Ishikawa (cell line): ENCODE data around the gene STOM.

Experiments used
- CEBPB ChIP-seq: IDR thresholded peaks from 2 replicates; pipeline ENCODE4 v1.6.1; 2012
- CREB1 ChIP-seq: IDR thresholded peaks from 2 replicates; pipeline ENCODE4 v1.6.1; 2012; ENCODE audit warnings: low read depth
- EGR1 ChIP-seq: IDR thresholded peaks from 2 replicates; pipeline ENCODE4 v1.6.1; 2012
- EP300 ChIP-seq: IDR thresholded peaks from 2 replicates; pipeline ENCODE4 v1.6.1; 2012; ENCODE audit warnings: borderline replicate concordance
- FOXM1 ChIP-seq: IDR thresholded peaks from 2 replicates; pipeline ENCODE4 v1.6.1; 2012; ENCODE audit warnings: low read depth, borderline replicate concordance
- NFIC ChIP-seq: IDR thresholded peaks from 2 replicates; pipeline ENCODE4 v1.6.1; 2012
- RAD21 ChIP-seq: IDR thresholded peaks from 2 replicates; pipeline ENCODE4 v1.6.1; 2012; ENCODE audit warnings: low read depth
- TAF1 ChIP-seq: IDR thresholded peaks from 2 replicates; pipeline ENCODE4 v1.6.1; 2012; ENCODE audit warnings: low read depth, mild to moderate bottlenecking
- TCF12 ChIP-seq: IDR thresholded peaks from 2 replicates; pipeline ENCODE4 v1.6.1; 2012; ENCODE audit warnings: low read depth
- TEAD4 ChIP-seq: IDR thresholded peaks from 2 replicates; pipeline ENCODE4 v1.6.1; 2012
- YY1 ChIP-seq: IDR thresholded peaks from 2 replicates; pipeline ENCODE4 v1.6.1; 2012; ENCODE audit warnings: low read depth
- ZBTB7A ChIP-seq: IDR thresholded peaks from 2 replicates; pipeline ENCODE4 v1.6.1; 2012; ENCODE audit warnings: low read depth
- TF ChIP-seq, protein P1 (sequence below): IDR thresholded peaks from 2 replicates; pipeline ENCODE4 v1.6.1; 2012; ENCODE audit warnings: low read depth, mild to moderate bottlenecking
- TF ChIP-seq, protein P2 (sequence below): IDR thresholded peaks from 2 replicates; pipeline ENCODE4 v1.6.1; 2012
- TF ChIP-seq, protein P3 (sequence below): IDR thresholded peaks from 2 replicates; pipeline ENCODE4 v1.6.1; 2012

Gene STOM

DNA sequence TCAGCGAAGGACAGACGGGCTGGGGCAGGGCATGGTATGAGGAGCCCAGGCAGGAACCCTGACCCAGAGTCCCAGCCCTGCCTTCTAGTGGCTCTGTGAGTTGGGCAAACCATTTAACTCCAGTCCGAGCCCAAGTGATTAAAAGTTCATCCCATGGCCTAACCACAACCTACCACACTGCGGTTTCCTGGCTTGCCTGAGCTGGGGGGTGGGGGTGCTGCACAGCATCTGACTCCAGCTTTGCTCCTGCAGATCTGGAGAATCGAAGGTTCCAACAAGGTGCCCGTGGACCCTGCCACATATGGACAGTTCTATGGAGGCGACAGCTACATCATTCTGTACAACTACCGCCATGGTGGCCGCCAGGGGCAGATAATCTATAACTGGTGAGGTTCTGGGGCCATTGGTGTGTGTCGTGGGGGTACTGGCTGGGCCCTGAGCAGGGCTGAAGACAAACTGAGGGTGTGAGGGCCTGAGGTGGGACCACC is 49.0 kb downstream of the STOM start:
- TF ChIP-seq CEBPB = no peak
- no peak for TF ChIP-seq CREB1
- no peak for TF ChIP-seq YY1
- no peak for TF ChIP-seq EGR1
- TF ChIP-seq NFIC = no peak
- TF ChIP-seq TEAD4 = no peak
- no peak for TF ChIP-seq ZBTB7A
- no peak for TF ChIP-seq EP300
- TF ChIP-seq, protein P1, sequence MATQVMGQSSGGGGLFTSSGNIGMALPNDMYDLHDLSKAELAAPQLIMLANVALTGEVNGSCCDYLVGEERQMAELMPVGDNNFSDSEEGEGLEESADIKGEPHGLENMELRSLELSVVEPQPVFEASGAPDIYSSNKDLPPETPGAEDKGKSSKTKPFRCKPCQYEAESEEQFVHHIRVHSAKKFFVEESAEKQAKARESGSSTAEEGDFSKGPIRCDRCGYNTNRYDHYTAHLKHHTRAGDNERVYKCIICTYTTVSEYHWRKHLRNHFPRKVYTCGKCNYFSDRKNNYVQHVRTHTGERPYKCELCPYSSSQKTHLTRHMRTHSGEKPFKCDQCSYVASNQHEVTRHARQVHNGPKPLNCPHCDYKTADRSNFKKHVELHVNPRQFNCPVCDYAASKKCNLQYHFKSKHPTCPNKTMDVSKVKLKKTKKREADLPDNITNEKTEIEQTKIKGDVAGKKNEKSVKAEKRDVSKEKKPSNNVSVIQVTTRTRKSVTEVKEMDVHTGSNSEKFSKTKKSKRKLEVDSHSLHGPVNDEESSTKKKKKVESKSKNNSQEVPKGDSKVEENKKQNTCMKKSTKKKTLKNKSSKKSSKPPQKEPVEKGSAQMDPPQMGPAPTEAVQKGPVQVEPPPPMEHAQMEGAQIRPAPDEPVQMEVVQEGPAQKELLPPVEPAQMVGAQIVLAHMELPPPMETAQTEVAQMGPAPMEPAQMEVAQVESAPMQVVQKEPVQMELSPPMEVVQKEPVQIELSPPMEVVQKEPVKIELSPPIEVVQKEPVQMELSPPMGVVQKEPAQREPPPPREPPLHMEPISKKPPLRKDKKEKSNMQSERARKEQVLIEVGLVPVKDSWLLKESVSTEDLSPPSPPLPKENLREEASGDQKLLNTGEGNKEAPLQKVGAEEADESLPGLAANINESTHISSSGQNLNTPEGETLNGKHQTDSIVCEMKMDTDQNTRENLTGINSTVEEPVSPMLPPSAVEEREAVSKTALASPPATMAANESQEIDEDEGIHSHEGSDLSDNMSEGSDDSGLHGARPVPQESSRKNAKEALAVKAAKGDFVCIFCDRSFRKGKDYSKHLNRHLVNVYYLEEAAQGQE = no peak

DNA sequence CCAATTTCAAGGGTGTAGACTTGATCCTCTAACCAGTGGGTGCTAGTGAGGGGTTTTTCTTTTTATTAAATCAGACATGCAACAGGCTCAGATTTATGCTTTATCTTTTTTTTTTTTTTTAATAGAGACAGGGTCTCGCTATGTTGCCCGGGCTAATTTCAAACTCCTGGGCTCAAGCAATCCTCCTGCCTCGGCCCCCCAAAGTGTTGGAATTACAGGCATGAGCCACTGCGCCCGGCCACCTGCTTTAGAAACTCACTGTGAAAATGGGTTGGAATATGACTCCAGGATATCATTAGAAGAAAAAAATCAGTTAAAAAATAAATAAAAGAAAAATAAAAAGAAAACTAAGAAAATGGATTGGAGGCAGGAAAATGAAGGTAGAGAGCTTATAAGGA is 50.7 kb downstream of the STOM start:
- no peak for TF ChIP-seq YY1
- TF ChIP-seq TEAD4 = no peak
- TF ChIP-seq, protein P2, sequence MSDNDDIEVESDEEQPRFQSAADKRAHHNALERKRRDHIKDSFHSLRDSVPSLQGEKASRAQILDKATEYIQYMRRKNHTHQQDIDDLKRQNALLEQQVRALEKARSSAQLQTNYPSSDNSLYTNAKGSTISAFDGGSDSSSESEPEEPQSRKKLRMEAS = no peak
- TF ChIP-seq EGR1 = no peak

DNA sequence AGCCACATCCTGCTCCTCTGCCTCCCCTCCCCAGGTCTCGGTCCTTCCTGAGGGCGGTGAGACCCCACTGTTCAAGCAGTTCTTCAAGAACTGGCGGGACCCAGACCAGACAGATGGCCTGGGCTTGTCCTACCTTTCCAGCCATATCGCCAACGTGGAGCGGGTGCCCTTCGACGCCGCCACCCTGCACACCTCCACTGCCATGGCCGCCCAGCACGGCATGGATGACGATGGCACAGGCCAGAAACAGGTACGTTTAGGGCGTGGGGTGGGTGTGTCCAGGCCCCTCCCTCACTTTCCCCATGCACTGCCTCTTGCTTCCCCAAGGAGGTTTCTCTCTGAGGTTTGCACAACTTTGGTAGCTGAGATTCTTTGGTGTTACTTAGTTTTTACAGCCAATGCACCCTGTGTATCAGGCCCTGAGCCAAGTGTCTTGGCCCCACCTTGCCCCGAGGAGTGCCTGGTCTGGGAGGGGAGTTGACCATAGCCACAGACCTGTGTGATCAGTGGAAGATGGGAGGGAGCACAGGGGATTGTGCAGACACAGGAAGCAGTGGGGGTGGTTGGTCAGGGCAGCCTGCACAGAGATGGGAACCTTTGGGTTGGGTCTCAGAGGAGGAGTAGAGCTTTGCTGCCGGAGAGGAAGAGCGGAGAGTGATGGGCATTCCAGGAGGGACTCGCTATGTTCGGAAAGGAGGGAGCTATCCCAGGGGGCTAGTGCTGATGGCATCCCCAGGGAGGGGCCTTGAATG is 51.2 kb downstream of the STOM start:
- TF ChIP-seq, protein P3, sequence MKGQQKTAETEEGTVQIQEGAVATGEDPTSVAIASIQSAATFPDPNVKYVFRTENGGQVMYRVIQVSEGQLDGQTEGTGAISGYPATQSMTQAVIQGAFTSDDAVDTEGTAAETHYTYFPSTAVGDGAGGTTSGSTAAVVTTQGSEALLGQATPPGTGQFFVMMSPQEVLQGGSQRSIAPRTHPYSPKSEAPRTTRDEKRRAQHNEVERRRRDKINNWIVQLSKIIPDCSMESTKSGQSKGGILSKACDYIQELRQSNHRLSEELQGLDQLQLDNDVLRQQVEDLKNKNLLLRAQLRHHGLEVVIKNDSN = no peak
- TF ChIP-seq TAF1 (no peak), FOXM1 (no peak), NFIC (no peak), YY1 (no peak)
- TF ChIP-seq, protein P1 = peak; percentile 18; the same call in 1 of the 2 replicates
- TF ChIP-seq, protein P2 = no peak

DNA sequence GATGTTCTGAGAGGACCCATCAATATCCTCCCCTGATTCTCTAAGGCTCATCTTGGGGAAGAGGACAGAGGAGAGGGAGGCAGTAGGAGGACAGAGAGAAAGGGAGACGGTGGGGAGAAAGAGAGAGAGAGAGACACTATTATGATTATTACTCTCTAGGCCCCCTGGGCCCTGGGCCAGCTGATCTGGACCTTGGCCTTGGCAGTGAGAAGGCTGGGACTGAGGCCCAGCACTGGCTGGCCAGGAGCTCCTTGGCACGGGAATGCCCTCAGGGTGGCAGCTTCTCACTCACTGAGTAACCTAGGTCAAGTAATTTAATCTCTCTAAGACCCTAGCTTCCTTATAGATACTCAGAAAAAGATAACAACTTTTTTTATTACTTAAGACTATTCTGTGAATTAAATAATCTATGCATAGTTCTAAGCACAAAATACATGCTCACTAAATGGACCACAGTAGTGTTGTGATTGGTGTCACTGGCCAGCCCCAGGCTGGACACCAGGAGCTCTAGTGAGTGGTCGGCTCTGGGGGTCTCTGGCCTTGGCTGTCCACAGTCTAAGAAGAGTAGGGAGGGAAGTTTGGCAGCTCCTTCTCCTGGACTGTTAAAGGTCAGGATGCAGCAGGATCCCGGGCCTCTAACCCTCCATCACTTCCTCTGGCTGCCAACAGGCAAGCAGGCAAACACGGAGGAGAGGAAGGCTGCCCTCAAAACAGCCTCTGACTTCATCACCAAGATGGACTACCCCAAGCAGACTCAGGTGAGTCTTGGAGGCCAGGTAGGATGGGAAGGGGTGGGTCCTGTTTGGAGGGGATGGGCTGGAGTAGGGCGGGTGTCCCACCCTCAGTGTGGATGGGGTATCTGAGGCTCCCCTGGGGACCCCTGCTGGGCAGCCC is 52.1 kb downstream of the STOM start:
- TF ChIP-seq, protein P2 = no peak
- TF ChIP-seq TCF12 = no peak
- TF ChIP-seq NFIC = no peak
- TF ChIP-seq EGR1 = no peak

DNA sequence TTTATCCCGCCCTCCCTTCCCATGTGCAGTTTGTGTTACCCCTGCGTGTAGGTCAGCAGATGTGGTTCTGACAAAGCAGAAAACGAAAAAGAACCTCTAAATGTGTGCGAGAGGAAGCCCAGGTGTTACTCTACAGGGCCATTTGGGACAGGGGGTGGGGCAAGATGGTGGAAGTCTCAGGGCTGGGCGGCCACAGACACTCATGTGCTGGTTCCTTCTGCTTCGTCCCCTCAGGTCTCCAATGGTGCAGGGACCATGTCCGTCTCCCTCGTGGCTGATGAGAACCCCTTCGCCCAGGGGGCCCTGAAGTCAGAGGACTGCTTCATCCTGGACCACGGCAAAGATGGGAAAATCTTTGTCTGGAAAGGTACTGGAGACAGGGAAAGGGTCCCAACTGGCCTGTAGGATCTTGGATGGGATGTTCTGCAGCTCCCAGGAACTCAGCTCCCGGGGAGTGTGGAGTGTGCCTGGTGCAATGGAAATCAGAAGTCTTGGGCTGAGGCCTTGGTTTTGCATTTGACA is 53.1 kb downstream of the STOM start:
- no peak for TF ChIP-seq CREB1
- TF ChIP-seq, protein P2 = no peak
- TF ChIP-seq TEAD4 = no peak
- no peak for TF ChIP-seq EP300
- no peak for TF ChIP-seq CEBPB
- TF ChIP-seq TAF1 = no peak
- TF ChIP-seq, protein P1 = no peak
- no peak for TF ChIP-seq NFIC
- TF ChIP-seq TCF12 = no peak
- no peak for TF ChIP-seq ZBTB7A
- no peak for TF ChIP-seq FOXM1
- no peak for TF ChIP-seq YY1
- no peak for TF ChIP-seq RAD21
- no peak for TF ChIP-seq EGR1
- TF ChIP-seq, protein P3 = no peak
